ENCODE data around the gene NMB. TPM values are rescaled to one million over a fixed set of nuclear protein-coding genes. Genes with fewer than 3 reads are reported as not detected.

The NMB gene
- total RNA-seq, 1 experiment from 2014 or later: 11.5 TPM

- H3K23ac ChIP-seq (ENCODE audit: insufficient read length, low read depth, low read length): no peak overlapping the region
- H3T11ph ChIP-seq (ENCODE audit: low read length): no peak overlapping the region
- H3K18ac ChIP-seq (ENCODE audit: insufficient read length, low read depth, low read length): no peak overlapping the region
- Mint-ChIP-seq H3K4me1 (peaks cover 25% of the 10 kb centered on the region in 2 experiments), H3K9me3 (no peaks in the 10 kb centered on the region; a peak in 1 of 5 replicates), H3K36me3 (ENCODE audit: insufficient read depth in 1 of 3, low read depth in 3 of 3) (peaks cover 3 to 19% (median 11%) of the 10 kb centered on the region in 3 experiments; a peak in 6 of 7 replicates), H3K27me3 (ENCODE audit: low read depth) (peaks cover 19% of the 10 kb centered on the region), H3K4me3 (no peak overlapping the region), H3K27ac (peak overlapping the region in 1 of 3 experiments; percentile 73; a peak in 1 of 7 replicates)
- H2AFZ ChIP-seq (ENCODE audit: low read length): no peak overlapping the region
- H3K56ac ChIP-seq (ENCODE audit: insufficient read length, low read depth, low read length): no peak overlapping the region
- no peaks in the 10 kb centered on the region for H3K79me2 ChIP-seq (ENCODE audit: insufficient read depth, low read length)
- no peaks in the 10 kb centered on the region; the same call in 1 of the 2 replicates for H3K27me3 ChIP-seq (ENCODE audit: insufficient read depth, low read length)
- no peak overlapping the region for H3K27ac ChIP-seq (ENCODE audit: insufficient read length, low read depth, low read length)
- H4K91ac ChIP-seq (ENCODE audit: insufficient read length, low read depth, low read length): no peak overlapping the region
- no peak overlapping the region for H3K4ac ChIP-seq (ENCODE audit: low read depth, low read length)
- no peaks in the 10 kb centered on the region for H3K79me1 ChIP-seq (ENCODE audit: insufficient read depth, low read depth, low read length, poor library complexity, severe bottlenecking)
- no peak overlapping the region for H4K8ac ChIP-seq (replicated peaks; ENCODE audit: insufficient read length, low read depth, low read length)
- WGBS (ENCODE audit: extremely low coverage, insufficient read length, low lambda C conversion rate): no CpG with 5 or more reads among the region's 10 CpGs
- H3K23me2 ChIP-seq (ENCODE audit: insufficient read length, low read depth, low read length, poor library complexity, severe bottlenecking): peaks cover 8% of the 10 kb centered on the region
- H3K4me1 ChIP-seq (ENCODE audit: insufficient read depth, low read length): peaks cover 3% of the 10 kb centered on the region; the same call in 1 of the 2 replicates
- no peak overlapping the region for H3K4me2 ChIP-seq (ENCODE audit: insufficient read depth, insufficient read length, low read length)
- no peak overlapping the region for H4K5ac ChIP-seq (ENCODE audit: insufficient read length, low read depth, low read length)
- no peak overlapping the region for H2BK12ac ChIP-seq (ENCODE audit: insufficient read length, low read depth, low read length)
- H3K9ac ChIP-seq (ENCODE audit: extremely low read depth, insufficient read length, low read length): no peak overlapping the region
- no peak overlapping the region for H2AK5ac ChIP-seq (ENCODE audit: insufficient read length, low read length)
- no peaks in the 10 kb centered on the region for H4K20me1 ChIP-seq (ENCODE audit: control insufficient read depth, insufficient read depth, insufficient read length)
- H2BK20ac ChIP-seq (ENCODE audit: low read depth, low read length, poor library complexity, severe bottlenecking): no peak overlapping the region
- no peak overlapping the region for H2BK120ac ChIP-seq (ENCODE audit: low read depth, low read length, poor library complexity, severe bottlenecking)
- H2BK15ac ChIP-seq (ENCODE audit: low read depth, low read length): no peak overlapping the region
- DNase-seq: no peak
- no peak for TF ChIP-seq CTCF (conservative IDR thresholded peaks at IDR 0.05)
- no peak overlapping the region for H3K14ac ChIP-seq (ENCODE audit: insufficient read depth, low read length)
- no peaks in the 10 kb centered on the region for H3K9me3 ChIP-seq (ENCODE audit: control insufficient read depth, low read depth, low read length)
- H2BK5ac ChIP-seq (ENCODE audit: insufficient read length, low read length): no peak overlapping the region
Observed at GRCh38 chr15:84661001-84661400, 3.0 kb upstream of the NMB start.

All from H9 (cell line).